ENCODE data around the gene ZNF804A. TPM values are rescaled to one million over a fixed set of nuclear protein-coding genes. Genes with fewer than 3 reads are reported as not detected.
A peak's percentile ranks its signal among the peaks of the same experiment; 100 is the strongest.

The ZNF804A gene
- total RNA-seq, 2 experiments from 2014 or later = not detected

GRCh38 chr2:184599872-184600222 is 1.5 kb downstream of the ZNF804A start:
- Mint-ChIP-seq H3K4me1 (ENCODE audit: low read depth) (peaks cover 8% of the 10 kb centered on the region), H3K4me3 (no peak overlapping the region), H3K9me3 (no peaks in the 10 kb centered on the region), H3K27ac (no peak overlapping the region), H3K27me3 (peaks cover 35% of the 10 kb centered on the region), H3K36me3 (ENCODE audit: low read depth) (no peaks in the 10 kb centered on the region)
- POLR2A ChIA-PET = no interaction called here
- intact Hi-C loops (cut with micrococcal nuclease) = no loop called here
- no peak for TF ChIP-seq CTCF (IDR thresholded peaks at IDR 0.05)
- DNase-seq (no peak), ATAC-seq (no peak)
- CTCF ChIA-PET = no interaction called here

- Mint-ChIP-seq H3K4me3 (no peak overlapping the region), H3K4me1 (ENCODE audit: low read depth) (peaks cover 6% of the 10 kb centered on the region), H3K36me3 (ENCODE audit: low read depth) (no peaks in the 10 kb centered on the region), H3K27me3 (peaks cover 17% of the 10 kb centered on the region), H3K9me3 (no peaks in the 10 kb centered on the region), H3K27ac (no peak overlapping the region)
- DNase-seq (no peak), ATAC-seq (no peak)
- intact Hi-C loops (cut with micrococcal nuclease) = no loop called here
- ChIA-PET POLR2A (no interaction called here), CTCF (no interaction called here)
- no peak for TF ChIP-seq CTCF (IDR thresholded peaks at IDR 0.05)
Measured at GRCh38 chr2:184602734-184603133, 4.4 kb downstream of the ZNF804A start.

GRCh38 chr2:184610891-184611290 is 12.6 kb downstream of the ZNF804A start:
- no peak overlapping the region for H3K4me3 Mint-ChIP-seq
- ChIA-PET CTCF (no interaction called here), POLR2A (no interaction called here)
- no peaks in the 10 kb centered on the region for H3K36me3 Mint-ChIP-seq (ENCODE audit: low read depth)
- ATAC-seq (no peak), DNase-seq (no peak)
- no peak overlapping the region for H3K27ac Mint-ChIP-seq
- no peaks in the 10 kb centered on the region for H3K27me3 Mint-ChIP-seq
- intact Hi-C loops (cut with micrococcal nuclease) = no loop called here
- TF ChIP-seq CTCF (IDR thresholded peaks at IDR 0.05) = no peak
- no peaks in the 10 kb centered on the region for H3K4me1 Mint-ChIP-seq (ENCODE audit: low read depth)
- peaks cover 8% of the 10 kb centered on the region for H3K9me3 Mint-ChIP-seq

GRCh38 chr2:184611361-184612085 is 13.2 kb downstream of the ZNF804A start:
- TF ChIP-seq CTCF (IDR thresholded peaks at IDR 0.05) = peak; percentile 34
- ChIA-PET CTCF (no interaction called here), POLR2A (no interaction called here)
- Mint-ChIP-seq H3K4me1 (ENCODE audit: low read depth) (no peaks in the 10 kb centered on the region), H3K27me3 (no peaks in the 10 kb centered on the region), H3K4me3 (no peak overlapping the region), H3K27ac (no peak overlapping the region), H3K9me3 (peaks cover 9% of the 10 kb centered on the region), H3K36me3 (ENCODE audit: low read depth) (no peaks in the 10 kb centered on the region)
- DNase-seq (no peak), ATAC-seq (no peak)
- intact Hi-C loops (cut with micrococcal nuclease) = no loop called here

- DNase-seq (no peak), ATAC-seq (no peak)
- no peak for TF ChIP-seq CTCF (IDR thresholded peaks at IDR 0.05)
- no peaks in the 10 kb centered on the region for H3K27me3 Mint-ChIP-seq
- ChIA-PET CTCF (no interaction called here), POLR2A (no interaction called here)
- H3K9me3 Mint-ChIP-seq = peaks cover 5% of the 10 kb centered on the region
- H3K36me3 Mint-ChIP-seq (ENCODE audit: low read depth) = no peaks in the 10 kb centered on the region
- intact Hi-C loops (cut with micrococcal nuclease) = no loop called here
- no peak overlapping the region for H3K4me3 Mint-ChIP-seq
- H3K27ac Mint-ChIP-seq = no peak overlapping the region
- no peaks in the 10 kb centered on the region for H3K4me1 Mint-ChIP-seq (ENCODE audit: low read depth)
Measured at GRCh38 chr2:184620367-184620766, 22.0 kb downstream of the ZNF804A start.
